Body of pancreas (tissue), 4 donors: ENCODE results near the gene JAKMIP2. TPM values are rescaled to one million over a fixed set of nuclear protein-coding genes. Genes with fewer than 3 reads are reported as not detected.

Experiments
- ATAC-seq: fragments of 150-250 bp; one replicate; pipeline ENCODE4 v1.9.1; 2016
- DNase-seq, 4 donors: peaks; one replicate each; pipeline ENCODE4 v3.0.0-alpha.2; 2019
- H3K27ac ChIP-seq, 4 donors: fragments of 200-600 bp; sonication (generic); 1 replicate in 3 of 4; 2 replicates in 1 of 4; pipeline versions ENCODE4 v1.5.1 to v1.6.1; 2016 to 2019; ENCODE audit warnings: mild to moderate bottlenecking in 1 of 4, mixed read lengths in 1 of 4, moderate library complexity in 1 of 4
- H3K27me3 ChIP-seq, 2 donors: fragments of 200-600 bp; sonication (generic); one replicate each; pipeline ENCODE4 v1.6.0; 2016; ENCODE audit warnings: mild to moderate bottlenecking in 1 of 2
- H3K36me3 ChIP-seq, 2 donors: fragments of 200-600 bp; sonication (generic); replicated peaks in 1 of 2; 2 replicates each; pipeline ENCODE4 v1.5.1; 2016; ENCODE audit warnings: low read depth in 2 of 2; ENCODE audit not compliant: insufficient read depth in 1 of 2
- H3K4me1 ChIP-seq: fragments of 200-600 bp; sonication (generic); one replicate; pipeline ENCODE4 v1.6.0; 2016
- H3K4me3 ChIP-seq, 2 donors: fragments of 200-600 bp; sonication (generic); 1 replicate in 1 of 2; 2 replicates in 1 of 2; pipeline ENCODE4 v1.5.1; 2016 to 2019
- H3K9me3 ChIP-seq, 3 donors: fragments of 200-600 bp; sonication (generic); 1 replicate in 2 of 3; 2 replicates in 1 of 3; pipeline ENCODE4 v1.5.1; 2016
- POLR2A ChIP-seq, 3 donors: fragments of 450-650 bp; IDR thresholded peaks; one replicate each; pipeline ENCODE4 v1.6.1; 2016; ENCODE audit warnings: antibody characterized with exemption in 3 of 3, mild to moderate bottlenecking in 2 of 3
- WGBS, 2 donors: methylation state at CpG; one replicate each; pipeline ENCODE4 v1.1.5; 2017; 5-methylcytosine and 5-hydroxymethylcytosine counted together
- intact Hi-C: fragments of 100-400 bp; cut with DNase I; formaldehyde crosslinking; loops from one replicate; pipeline ENCODE4 v1.15.1; 2023
- total RNA-seq, 2 donors: library from RNA; depleted of rRNA; stranded (reverse); fragments of >200 nt; gene quantifications; one replicate each; pipeline ENCODE4 v1.1.0, GENCODE V29; 2016
- TF ChIP-seq, protein P1 (sequence below), 7 experiments: fragments of 450-650 bp in 4 of 7; fragments of 200-600 bp in 3 of 7; sonication (generic) in 3 of 7; IDR thresholded peaks; one replicate each; pipeline ENCODE4 v1.5.1; 2016 to 2019; ENCODE audit warnings: antibody characterized with exemption in 7 of 7

Gene JAKMIP2
- total RNA-seq, 2 donors from 2014 or later = 0.78 to 1.3 TPM

DNA sequence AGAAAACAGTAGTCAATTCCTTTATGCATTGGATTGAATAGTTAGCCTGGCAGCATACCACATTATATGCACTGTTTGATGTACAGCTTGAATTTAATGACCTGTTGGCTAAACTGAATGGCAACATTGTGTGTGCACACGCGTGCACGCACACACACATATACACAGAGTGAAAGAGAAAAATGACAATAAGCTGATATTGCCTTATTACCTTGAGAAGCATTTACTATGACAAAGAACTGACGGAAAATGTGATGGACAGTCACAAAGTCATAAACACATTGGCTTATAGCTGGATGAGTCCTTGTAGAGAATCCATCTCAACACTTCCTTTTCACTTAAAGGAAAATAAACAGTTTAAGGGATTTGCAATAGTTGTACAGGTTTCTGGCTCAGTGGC lies 15.5 kb downstream of the JAKMIP2 start:
- no peaks in the 10 kb centered on the region for H3K27me3 ChIP-seq
- DNase-seq (no peak), ATAC-seq (no peak)
- 94 to 95% methylated on average over 4 of the region's 4 CpGs for WGBS, 2 donors
- no peak overlapping the region for H3K4me3 ChIP-seq
- H3K4me1 ChIP-seq = no peaks in the 10 kb centered on the region
- TF ChIP-seq, protein P1, sequence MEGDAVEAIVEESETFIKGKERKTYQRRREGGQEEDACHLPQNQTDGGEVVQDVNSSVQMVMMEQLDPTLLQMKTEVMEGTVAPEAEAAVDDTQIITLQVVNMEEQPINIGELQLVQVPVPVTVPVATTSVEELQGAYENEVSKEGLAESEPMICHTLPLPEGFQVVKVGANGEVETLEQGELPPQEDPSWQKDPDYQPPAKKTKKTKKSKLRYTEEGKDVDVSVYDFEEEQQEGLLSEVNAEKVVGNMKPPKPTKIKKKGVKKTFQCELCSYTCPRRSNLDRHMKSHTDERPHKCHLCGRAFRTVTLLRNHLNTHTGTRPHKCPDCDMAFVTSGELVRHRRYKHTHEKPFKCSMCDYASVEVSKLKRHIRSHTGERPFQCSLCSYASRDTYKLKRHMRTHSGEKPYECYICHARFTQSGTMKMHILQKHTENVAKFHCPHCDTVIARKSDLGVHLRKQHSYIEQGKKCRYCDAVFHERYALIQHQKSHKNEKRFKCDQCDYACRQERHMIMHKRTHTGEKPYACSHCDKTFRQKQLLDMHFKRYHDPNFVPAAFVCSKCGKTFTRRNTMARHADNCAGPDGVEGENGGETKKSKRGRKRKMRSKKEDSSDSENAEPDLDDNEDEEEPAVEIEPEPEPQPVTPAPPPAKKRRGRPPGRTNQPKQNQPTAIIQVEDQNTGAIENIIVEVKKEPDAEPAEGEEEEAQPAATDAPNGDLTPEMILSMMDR (IDR thresholded peaks at IDR 0.05) = no peak
- no peak for TF ChIP-seq POLR2A (IDR thresholded peaks at IDR 0.05)
- no peaks in the 10 kb centered on the region for H3K36me3 ChIP-seq
- H3K9me3 ChIP-seq = no peaks in the 10 kb centered on the region
- no peak overlapping the region for H3K27ac ChIP-seq
- intact Hi-C loops = no loop called here

DNA sequence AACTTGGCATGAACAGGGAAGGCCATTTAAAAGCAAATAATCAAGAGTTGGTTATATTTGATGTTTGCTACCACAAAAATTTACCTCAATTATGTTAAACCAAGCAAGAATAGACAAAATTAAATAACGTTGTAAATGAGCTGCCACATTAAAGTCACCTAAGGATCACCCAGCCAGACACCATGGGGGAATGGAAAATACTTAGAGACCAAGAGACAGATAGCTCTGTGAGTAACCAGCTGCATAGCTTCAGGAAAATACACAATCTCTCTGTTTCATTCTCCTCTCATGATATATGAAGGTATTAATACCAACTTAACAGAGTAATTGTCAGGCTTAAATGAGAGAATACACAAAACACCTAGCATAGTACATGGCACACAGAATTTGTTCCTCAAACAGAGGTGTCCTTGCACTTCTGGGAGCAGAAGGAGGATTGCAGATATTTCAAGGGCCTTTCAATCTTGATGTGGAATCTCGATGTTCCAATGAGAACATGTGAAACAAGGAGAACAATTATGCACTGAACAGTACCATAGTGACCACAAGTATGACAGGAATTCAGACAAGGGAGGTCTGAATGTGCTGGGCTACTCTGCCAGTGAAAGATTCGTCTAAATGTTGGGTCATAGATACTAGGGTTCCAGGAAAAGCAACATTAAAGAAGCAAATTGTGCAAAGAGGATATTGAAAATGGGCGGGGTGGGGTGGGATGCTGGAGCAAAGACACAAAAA lies 18.6 kb downstream of the JAKMIP2 start:
- TF ChIP-seq, protein P1 (IDR thresholded peaks at IDR 0.05) = no peak
- TF ChIP-seq POLR2A (IDR thresholded peaks at IDR 0.05) = no peak
- no peak for DNase-seq
- WGBS, 2 donors = 62 to 66% methylated on average over 4 of the region's 4 CpGs

DNA sequence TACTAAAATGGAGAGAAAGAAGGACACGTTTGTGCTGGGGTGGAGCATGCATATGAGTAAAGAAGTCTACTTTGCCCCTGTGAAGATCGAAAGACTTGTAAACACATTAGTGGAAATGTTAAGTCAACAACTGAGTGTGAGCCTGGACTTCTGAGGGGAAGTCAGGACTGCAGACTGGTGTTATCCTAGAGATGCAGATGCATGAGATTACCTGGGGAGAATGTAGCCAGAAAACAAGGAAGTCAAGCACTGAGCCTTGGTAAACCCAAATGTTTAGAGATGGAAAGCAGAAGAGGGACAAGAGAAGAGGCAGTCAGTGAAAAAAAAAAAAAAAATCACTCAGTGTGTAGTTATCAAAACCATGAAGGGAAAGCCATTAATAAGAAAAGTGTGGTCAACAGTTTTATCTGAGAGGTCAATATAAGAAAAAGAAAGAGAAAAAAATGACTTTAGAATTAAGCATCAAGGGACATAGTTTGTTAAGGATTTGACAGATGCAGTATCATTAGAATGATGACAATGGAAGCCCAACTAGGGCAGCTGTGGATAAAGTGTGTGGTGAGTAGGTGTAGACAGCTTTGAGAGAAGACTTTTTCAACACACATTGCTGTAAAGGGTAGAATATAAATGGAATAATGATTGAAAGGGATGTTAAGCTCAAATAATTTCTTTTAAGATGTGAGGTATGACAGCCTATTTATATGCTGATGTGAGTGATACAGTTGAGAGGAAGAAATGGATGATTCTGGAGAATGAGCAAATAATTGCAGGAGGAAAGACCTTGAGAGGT lies 22.2 kb downstream of the JAKMIP2 start:
- no peaks in the 10 kb centered on the region for H3K36me3 ChIP-seq
- WGBS, 2 donors = 35% methylated on average over 2 of the region's 2 CpGs
- no peaks in the 10 kb centered on the region for H3K9me3 ChIP-seq
- intact Hi-C loops = no loop called here
- ATAC-seq (no peak), DNase-seq (no peak)
- H3K4me1 ChIP-seq = no peaks in the 10 kb centered on the region
- TF ChIP-seq, protein P1 (IDR thresholded peaks at IDR 0.05) = no peak
- no peak for TF ChIP-seq POLR2A (IDR thresholded peaks at IDR 0.05)
- H3K27ac ChIP-seq = no peak overlapping the region
- H3K4me3 ChIP-seq = no peak overlapping the region
- no peaks in the 10 kb centered on the region for H3K27me3 ChIP-seq

More for the DNA sequence above, 18.6 kb downstream of the JAKMIP2 start:
- intact Hi-C loops = no loop called here
- H3K9me3 ChIP-seq = no peaks in the 10 kb centered on the region
- H3K27ac ChIP-seq = no peak overlapping the region
- H3K4me3 ChIP-seq = no peak overlapping the region
- no peak for ATAC-seq
- H3K27me3 ChIP-seq = no peaks in the 10 kb centered on the region
- no peaks in the 10 kb centered on the region for H3K36me3 ChIP-seq
- no peaks in the 10 kb centered on the region for H3K4me1 ChIP-seq

DNA sequence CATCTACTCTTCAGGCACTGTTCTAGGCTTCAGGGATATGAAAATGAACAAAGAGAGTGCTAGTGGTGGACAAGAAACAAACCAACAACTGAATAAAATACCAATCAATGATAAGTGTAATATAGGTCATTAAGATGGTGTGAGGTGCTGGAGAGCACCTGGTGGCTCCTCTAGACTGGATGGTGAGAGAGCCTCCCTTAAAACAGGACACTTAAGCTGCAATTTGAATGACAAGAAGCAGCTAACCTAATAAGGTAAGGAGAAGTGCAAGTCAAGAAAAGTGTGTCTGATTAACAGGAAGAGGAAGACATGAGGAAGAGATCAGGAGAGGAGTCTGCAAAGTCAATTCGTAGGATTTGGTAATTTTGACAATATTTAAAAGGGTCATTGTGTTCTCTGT lies 23.1 kb downstream of the JAKMIP2 start:
- Histone ChIP-seq H3K4me1 (no peaks in the 10 kb centered on the region), H3K27me3 (no peaks in the 10 kb centered on the region), H3K9me3 (no peaks in the 10 kb centered on the region), H3K4me3 (no peak overlapping the region), H3K27ac (no peak overlapping the region), H3K36me3 (no peaks in the 10 kb centered on the region)
- 69 to 73% methylated on average over 1 of the region's 1 CpG for WGBS, 2 donors
- TF ChIP-seq POLR2A (IDR thresholded peaks at IDR 0.05) = no peak
- TF ChIP-seq, protein P1 (IDR thresholded peaks at IDR 0.05) = no peak
- ATAC-seq = no peak
- intact Hi-C loops = no loop called here
- DNase-seq = no peak
